Epithelial cell of prostate (primary cell): ENCODE measurements around the gene HMGXB4.

ENCODE experiments used
- DNase-seq: peaks from one replicate; pipeline ENCODE4 v3.0.0-alpha.2; 2011; ENCODE audit warnings: low read depth, low spot score
- H3K27ac ChIP-seq: fragments of 450-650 bp; 2 replicates; pipeline ENCODE4 v1.5.1; 2017; ENCODE audit warnings: mild to moderate bottlenecking

The HMGXB4 gene

DNA sequence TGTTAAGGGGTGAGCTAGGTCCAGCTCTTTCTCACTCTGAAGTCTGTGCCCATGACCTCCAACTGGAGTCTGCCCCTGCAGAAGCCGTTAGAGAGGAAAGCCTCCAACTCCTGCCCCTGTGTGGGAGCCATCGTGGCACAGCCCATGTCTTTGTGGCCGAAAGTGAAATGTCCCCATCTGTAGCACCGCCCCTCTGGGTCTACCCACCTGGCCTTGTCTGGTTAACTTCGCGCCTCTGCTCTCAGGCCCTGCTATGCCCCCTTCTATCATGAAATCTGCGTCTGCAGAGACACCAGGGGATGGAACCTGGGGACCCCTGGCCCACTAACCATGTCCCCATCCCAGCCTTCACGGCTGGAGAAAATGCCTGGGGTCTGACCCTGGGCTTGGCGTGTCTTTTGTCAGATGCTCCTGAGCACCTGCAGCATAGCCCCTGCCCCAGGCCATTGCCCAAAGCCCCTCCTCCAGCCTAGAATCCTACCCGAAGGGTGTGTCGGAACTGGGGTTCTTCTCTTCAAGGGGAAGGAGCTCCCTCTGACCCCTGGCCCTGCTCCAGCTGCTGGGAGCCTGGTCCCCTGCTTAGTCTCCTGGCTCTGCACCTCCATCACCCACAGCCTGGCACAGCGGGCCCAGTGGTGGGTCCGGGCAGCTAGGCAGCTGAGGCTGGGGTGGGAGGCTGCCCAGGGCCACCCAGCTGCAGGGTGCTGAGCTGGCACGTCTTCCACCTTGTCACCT lies 87.8 kb downstream of the HMGXB4 start:
- H3K27ac ChIP-seq = no peak overlapping the region
- DNase-seq = no peak
